CD4-positive, alpha-beta T cell treated with Interleukin-15 for 4 hours (primary cell): ENCODE results near the gene ACSF3.
"Not testable (repeated sequence)": the region's sequence is repeated elsewhere in the genome, so short reads cannot be mapped to it uniquely, and the experiment has no call there.

Experiments
- DNase-seq: peaks from one replicate; pipeline ENCODE4 v3.0.0-alpha.2; 2020; ENCODE audit warnings: low spot score

The ACSF3 gene

DNA sequence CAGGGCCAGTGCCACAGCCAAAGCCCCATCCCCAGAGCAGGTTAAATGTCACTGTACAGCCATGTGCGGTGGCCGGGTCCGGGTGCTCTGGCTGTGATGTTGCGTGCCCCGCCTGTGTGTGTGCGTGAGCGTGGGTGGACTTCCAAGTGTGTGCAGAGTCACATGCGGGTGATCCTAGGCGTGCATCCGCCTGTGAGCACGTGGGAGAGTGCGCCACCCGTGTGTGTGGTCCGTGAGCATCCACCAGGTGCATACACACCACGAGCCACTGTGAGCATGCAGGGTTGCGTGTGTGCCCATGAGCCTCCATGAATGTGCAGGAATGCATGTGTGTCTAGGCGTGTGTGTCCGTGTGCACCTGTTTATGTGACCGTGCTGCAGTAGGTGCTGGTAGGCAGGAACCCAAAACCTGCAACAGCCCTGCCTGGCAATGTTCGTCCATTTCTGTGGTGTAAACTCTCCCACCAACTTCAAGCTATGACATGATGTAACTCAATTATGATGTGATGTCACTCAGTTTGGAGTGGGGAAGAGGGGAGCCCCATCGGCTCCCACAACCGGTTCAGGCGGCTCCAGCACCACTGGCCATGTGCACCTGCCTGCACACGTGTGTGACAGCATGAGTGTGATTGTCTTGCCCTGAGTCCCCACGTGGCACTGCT, 37.6 kb upstream of the ACSF3 start:
- DNase-seq: no peak

DNA sequence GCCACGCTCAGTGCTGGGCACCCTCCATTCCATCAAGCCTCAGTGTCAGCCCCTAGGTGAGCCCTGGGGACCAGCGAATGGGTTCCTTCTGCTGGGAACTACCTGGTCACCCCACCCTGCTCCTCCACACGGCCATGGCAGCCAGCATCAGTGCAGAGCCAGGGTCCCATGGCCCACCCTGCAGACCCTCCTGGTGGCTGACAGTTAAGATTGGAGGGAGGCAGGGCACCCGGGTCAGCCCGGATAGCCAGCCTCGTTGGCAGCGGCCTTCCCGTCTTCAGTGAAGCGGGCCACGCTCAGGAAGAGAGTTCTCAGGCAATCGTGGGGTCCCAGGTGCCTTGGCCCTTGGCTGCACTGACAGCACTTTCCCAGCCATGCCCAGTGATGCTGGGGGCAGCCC, 37.1 kb upstream of the ACSF3 start:
- no peak for DNase-seq

DNA sequence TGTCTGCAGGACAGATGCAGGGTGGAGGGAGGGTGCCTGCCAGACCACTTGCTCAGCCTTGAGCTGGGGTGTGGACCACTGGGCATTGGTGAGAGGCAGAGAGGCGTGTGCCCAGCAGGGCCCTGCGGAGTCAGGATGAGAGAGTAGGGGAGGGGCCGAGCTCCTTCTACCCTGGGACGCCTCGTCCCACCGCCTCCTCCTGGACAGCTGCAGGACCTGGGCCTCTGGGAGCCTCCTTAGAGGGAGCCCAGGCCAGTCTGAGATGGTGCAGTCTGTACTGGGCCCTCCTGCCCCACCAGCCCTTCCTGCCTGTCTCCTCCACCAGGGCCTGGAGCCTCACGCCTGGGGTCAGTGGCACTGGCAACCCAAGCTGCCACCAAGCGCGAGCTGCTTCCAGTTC, 35.9 kb upstream of the ACSF3 start:
- DNase-seq: no peak

DNA sequence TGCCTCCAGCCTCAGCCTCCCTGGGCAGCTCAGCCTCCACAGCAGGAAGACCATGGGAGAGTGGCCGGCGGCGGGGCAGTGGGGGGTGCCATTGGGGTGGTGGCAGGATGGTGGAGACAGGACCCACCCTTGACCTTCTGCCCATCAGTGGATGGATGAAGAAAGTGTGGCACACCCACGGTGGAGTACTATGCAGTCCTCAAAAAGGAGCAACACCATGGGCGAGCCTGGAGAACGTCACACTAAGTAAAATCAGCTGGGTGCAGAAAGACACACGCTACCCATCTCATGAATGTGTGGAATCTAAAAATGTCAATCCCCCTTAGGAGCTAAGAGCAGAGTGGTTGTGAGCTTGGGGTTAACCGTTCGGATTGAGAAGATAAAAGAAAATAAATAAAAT, 34.8 kb upstream of the ACSF3 start:
- no peak for DNase-seq

DNA sequence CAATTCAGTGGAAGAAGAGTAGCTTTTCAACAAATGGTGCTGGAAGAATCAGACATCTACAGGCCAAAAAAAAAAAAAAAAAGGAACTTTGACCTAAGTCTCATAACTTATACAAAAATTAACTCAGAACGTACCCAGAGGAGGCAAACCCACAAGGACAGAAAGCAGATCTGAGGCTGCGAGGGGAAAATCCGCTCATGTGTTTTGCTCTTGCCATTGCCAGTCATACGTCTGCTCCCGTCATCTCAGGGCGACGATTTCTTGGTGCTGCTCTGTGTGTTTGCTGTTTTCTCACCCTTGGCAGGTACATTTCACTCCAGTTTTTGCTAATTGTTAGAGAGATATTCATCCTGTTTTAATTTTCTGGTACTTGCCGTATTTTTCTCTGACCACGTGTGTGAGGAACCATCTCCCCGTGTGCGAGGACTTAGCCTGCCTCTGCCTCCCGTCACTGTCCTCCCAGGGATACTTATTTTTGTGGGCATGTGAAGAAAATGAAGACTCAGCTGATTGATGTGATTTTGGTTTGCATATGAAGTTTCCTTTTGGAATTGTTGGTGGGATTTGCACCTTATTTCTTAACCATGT, 33.4 kb upstream of the ACSF3 start:
- no peak for DNase-seq

DNA sequence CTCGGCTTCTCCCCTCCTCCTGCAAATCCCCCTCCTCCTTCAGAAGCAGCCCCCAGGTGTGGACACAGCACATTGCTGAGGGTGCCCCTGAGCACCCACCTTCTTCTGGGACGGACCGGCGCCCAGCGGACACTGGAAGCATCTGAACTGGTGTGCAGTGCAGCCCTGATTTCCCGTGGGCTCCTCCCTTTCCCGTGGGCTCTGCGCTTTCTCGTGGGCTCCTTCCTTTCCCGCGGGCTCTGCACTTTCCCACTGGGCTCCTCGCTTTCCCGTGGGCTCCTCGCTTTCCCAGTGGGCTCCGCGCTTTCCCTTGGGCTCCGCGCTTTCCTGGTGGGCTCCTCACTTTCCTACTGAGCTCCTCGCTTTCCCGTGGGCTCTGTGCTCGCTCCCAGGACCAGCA, 32.6 kb upstream of the ACSF3 start:
- DNase-seq: no peak

DNA sequence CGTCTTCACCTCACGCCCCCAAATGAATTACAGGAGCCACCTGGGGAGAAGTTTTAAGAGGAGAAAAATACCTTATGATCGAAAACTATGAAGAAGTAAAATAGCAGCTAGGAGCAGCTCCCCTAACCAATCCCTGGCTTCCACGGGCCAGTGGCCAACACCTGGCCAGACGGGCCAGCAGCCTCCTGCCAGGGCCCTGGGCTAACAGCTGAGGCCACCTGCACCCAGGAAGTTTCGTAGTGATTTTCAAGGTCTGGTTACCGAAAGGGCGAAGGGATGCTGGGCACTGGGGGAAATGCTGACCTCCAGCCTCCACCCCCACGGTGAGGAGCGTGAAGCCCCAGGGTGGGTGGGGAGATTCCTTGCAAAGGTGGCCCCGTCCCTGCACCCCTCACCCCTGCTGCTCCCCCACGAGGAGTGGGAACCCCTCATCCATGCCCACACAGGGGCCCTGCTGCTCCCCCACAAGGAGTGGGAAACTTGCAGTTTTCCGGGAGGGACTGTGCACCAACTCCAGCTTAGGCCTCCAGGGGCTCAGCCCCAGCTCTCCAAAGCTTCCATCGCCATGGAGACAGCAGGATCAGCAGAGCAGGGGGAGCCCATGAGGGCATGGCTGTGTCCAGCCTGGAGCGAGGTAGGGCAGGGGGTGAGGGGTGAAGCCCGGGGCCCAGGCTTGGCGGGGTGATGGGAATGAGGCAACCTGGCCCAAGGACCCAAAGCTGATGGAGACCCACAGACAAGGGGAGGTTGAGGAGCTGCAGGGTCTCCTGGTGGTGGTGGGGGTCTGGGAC, 31.9 kb upstream of the ACSF3 start:
- no peak for DNase-seq

DNA sequence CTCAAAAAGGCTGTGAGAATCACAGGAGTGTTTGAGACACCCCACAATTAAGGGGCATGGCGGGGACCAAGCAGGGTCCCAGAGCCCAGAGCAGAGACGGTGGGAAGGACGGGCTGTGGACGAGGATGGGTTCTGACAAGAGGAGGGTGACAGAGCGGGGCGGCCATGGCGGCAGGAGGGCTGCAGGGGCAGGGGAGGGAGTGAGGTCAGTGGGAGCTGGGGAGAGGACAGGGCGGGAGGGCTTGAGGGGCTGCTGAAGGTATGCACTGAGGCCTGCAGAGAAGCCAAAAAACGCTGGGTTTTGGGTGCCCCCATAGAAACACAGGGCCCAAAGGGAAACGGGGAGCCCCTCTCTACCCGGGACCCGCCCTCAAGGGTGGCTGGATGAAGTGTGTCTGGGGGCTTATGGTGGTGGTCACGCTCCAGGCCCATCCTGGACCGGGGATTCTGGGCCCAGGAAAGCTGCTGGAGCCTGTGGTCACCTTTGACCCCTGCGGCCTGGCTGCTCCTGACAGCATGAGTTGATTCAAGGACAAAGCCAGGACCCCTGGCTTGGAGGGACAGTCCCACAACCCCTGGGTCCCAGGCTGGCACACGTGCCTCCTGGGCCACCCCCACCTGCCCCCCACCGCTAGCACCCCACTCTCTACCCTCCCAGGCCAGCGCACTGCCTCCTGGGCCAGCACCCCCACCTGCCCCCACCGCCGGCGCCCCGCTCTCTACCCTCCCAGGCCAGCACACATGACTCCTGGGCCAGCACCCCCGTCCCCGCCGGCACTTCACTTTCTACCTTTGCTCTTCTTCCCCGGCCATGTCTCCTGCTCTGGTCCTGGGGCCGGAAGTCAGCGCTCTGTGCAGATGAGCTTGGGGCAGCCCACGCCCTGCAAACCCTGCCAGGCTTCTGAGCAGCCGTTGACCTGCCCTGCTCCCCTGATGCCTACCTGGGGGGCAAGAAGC, 31.0 kb upstream of the ACSF3 start:
- DNase-seq: no peak

DNA sequence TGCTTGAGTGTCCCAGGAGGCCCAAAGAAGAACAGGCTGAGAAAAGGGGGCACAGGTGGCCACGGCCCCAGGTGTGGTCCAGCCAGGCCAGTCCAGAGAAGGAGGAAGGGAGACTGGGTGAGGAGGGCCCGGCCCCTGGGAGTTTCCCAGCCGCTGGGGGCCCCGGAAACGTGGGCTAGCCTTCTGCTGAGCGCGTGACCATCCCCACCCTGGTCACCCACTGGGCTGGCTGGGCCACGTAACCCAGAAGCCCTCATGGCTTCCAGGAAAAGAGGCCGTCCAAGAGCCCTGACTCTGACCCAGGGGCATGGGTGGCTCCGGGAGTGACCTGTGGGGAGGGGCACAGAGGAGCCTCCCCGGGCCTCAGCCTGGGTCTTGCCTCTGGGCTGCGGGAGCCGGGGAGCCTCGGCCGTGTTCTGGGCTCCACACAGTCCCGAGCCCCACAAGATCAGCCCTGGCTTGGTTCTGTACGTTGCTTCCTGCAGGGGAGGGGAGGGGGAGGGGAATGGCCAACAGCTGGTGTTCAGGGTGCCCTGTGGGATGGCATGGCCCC, 29.8 kb upstream of the ACSF3 start:
- DNase-seq: no peak

DNA sequence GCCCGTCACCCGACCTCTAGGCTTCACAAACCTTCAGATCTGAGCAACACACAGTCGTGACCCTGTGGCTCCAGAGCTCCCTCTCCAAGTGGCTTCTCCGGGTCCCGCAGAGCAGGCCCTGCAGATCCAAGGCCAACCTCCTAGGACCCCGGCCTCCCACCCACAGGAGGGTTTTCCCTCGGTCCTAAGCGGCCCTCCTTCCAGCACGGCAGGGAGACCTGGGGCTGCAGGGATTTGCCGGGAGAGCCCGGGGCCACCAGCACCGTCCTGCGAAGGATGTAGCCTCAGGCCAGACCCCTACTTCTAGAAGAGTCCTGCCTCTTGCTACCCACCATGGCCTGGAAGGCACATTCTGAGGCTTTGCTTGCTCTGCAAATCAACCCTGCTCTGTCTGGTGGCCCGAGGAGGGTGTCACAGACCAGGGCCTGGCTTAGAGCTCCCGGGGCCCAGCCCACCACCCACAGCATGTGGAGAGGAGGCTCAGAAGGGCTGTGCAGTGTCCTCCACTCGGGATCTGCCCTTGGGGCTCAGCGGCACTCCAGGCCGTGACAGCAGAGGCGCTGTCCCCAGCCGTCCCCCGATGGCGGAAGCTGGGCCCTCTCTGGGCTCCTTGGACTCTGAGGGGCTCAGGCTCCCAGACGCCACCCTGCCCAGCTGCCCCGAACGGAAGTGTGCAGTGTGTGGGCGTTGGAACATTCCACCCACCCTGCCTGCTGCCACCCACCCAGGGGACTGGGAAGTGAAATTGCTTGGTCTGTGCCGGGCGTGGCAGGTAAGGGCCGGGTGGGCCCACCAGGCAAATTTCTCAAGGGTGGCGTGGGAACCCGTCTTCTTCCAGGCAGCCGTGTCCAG, 28.8 kb upstream of the ACSF3 start:
- DNase-seq: no peak

DNA sequence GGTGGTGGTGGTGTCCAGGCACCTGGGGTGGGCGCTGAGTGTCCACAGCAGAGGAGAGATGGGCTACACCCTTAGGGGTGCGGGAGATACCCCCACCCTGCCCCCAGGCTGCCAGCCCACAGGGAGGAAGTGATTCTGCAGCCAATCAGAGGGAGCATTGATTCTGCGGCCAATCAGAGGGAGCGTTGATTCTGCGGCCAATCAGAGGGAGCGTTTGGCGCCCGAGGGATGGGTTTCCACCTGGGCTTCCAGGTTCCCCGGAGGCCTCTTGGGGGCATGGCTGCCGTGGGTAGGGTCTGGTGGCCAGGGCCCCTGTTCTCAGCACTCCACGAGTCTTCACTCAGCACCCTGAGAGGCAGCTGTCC, 28.2 kb upstream of the ACSF3 start:
- DNase-seq: no peak

DNA sequence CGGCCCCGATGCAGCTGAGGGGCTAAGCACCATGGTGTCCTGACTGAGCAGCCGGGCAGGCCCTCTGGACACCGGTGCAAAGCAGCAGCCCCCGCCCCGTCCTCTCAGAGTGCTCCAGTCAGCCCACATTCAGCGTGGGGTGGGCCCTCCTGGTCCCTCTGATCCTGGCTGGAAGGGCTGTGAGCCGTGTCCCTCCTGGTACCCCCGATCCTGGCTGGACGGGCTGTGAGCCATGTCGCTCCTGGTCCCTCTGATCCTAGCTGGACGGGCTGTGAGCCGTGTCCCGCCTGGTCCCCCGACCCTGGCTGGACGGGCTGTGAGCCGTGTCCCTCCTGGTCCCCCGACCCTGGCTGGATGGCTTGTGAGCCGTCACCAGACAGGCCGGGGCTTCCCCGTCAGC, 26.9 kb upstream of the ACSF3 start:
- DNase-seq: no peak

DNA sequence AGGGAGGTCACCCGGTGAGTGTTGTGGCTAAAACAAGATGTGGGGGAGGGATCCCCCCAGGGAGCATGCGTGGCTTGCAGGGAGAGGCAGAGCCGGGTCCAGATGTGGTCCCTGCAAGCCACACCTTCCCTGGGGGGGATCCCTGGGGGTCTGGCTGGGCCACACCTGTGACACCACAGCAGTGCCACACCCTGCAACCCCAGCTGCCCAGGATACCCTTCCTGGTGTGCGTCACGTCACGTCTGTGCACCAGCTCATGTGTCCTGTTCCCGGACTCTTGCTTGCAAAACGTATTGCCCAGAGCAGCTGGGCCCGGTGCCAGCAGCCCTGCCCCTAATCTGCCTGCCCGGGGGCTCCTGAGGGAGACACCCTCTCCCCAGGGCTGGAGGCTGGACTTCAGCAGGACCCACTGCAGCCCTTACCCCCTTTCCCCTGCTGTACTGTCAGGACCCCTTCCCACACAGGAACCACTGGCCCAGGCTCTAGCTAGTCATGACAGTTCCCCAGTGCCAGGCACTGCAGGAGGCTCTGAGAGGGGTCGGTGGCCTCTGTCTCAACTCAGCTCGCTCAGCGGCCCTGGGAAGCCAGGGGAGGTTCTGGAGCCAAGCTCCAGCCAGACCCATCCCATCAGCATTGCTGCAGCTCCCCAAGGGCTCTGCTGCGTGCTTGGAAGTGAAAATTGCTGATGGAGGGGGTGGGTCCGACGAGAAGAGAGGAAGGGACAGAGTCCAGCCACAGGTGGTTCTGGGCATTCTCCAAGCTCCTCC, 25.8 kb upstream of the ACSF3 start:
- no peak for DNase-seq

DNA sequence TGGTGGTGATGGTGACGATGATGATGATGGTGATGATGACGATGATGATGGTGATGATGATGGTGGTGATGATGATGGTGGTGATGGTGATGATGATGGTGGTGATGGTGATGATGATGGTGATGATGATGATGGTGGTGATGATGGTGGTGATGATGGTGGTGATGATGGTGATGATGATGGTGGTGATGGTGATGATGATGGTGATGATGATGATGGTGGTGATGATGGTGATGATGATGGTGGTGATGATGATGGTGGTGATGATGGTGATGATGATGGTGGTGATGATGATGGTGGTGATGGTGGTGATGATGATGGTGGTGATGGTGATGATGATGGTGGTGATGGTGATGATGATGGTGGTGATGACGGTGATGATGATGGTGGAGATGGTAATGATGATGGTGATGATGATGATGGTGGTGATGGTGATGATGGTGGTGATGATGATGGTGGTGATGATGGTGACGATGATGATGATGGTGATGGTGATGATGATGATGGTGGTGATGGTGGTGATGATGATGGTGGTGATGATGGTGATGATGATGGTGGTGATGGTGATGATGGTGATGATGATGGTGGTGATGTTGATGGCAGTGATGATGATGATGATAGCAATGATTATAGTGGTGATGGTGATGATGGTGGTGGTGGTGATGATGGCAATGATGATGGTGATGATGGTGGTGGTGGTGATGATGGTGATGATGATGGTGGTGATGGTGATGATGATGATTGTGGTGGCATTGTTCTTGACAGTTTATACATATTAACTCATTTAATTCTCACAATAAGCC, 24.6 kb upstream of the ACSF3 start:
- DNase-seq: not testable (repeated sequence)

DNA sequence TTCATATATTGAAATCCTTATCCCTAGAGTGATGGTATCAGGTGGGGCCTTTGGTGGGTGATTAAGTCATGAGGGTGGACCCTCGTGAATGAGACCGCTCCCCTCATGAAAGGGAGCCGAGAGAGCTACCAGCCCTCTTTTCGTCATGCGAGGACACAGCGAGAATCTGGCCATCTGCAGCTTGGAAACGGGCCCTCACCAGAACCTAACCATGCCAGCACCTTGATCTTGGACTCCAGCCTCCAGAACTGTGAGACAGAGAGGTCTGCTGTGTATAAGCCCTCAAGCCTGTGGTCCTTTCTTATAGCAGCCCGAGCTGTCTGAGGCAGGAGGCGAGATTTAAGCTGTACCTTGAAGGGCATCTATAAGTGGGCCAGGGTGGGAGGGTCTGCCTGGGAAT, 23.7 kb upstream of the ACSF3 start:
- DNase-seq: no peak

DNA sequence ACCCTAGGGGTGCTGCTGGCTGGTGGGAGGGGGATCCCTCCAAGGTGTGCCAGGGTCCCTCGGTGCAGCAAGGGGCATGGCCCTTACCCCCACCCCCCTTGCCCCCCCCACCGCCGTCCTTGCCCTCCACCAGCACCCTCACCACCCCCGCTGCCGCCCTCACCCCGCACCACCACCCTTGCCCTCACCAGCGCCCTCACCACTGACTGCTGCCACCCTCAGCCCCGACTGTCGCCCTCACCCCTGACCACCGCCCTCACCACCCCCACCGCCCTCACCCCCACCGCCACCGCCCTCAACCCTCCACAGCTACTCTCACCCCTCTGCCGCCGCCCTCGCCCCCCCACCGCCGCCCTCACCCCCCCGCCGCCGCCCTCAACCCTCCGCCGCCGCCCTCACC, 23.1 kb upstream of the ACSF3 start:
- no peak for DNase-seq

DNA sequence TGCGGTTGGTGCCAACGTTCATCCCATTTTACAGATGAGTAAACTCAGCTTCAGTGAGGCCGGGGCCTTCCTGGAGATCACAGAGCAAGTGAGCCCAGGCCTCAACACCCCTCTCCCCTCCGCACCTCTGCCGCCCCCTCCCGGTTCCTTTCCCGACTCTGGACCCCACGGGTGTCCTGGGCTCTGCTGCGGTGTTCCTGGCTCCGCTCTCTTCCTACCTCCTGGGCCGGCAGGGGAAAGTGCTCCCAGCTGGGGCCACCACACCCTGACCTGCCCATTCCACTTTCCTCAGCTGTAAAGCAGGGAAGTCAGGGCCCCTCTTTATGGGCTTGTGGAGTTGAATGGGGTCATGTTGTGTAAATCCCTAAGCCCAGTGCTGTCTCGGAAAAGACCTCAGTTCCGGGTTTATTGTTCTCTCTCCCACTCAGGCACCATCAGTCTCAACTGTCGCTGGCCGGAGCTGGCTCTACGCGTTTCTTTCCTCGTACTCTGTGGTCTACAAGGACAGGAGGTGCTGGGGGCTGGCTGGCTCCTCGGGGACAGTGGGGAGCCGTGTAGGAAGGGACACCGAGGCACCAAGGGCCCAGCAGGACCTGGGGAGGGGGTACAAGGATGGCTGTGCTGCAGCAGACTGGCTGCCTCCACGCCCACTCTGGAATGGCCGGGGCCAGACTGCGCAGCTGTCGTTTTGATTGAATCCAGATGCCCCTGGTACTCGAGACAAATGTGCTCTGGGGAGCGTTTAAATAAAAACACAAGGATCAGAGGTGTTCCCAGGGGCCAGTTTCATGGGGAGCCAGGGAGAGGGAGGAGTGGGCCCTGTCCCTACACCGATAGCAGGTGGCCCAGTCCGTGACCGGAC, 21.7 kb upstream of the ACSF3 start:
- no peak for DNase-seq

DNA sequence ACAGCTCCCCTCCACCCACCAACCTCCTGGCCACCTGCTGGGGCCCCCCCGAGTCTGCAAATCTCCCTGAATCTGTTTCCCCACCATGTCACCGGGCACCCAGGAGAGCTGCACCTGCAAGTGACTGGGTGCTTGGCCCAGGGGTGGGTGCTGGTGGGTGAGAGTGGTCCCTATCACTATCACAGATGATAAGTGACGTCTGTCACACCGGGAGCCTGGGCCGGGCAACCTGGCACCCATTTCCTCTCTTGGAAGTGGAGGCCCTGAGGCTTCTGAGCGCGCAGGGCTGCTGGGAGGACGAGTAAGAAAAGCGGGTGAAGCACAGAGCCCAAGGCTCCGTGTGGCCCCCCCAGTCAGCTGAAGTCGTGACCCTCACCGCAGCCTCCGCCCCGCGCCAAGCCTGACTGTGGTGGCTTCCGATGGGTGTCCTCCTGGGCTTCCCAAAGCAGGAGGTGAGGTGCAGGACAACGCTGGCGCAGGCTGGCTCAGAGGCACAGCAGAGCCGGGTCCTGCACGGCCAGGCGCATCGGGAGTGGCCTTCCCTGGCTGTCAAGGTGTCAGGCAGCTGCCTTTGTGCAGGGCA, 21.0 kb upstream of the ACSF3 start:
- DNase-seq: no peak
